Subcutaneous abdominal adipose tissue (tissue), 5 donors: Measurements from ENCODE around the gene NUP107.

Experiments
- H3K27ac ChIP-seq: one replicate; pipeline ENCODE4 v1.7.0; 2013; ENCODE audit warnings: low read depth, mild to moderate bottlenecking, inconsistent platforms, low read length, moderate library complexity
- H3K27me3 ChIP-seq, 5 donors: one replicate each; pipeline ENCODE4 v1.7.0; 2013; ENCODE audit warnings: low read length in 5 of 5, inconsistent platforms in 1 of 5; ENCODE audit not compliant: control insufficient read depth in 5 of 5, insufficient read depth in 4 of 5
- H3K36me3 ChIP-seq, 5 donors: one replicate each; pipeline ENCODE4 v1.7.0; 2013; ENCODE audit warnings: low read length in 5 of 5; ENCODE audit not compliant: control insufficient read depth in 5 of 5, insufficient read depth in 5 of 5
- H3K4me1 ChIP-seq, 5 donors: one replicate each; pipeline ENCODE4 v1.7.0; 2013; ENCODE audit warnings: low read length in 5 of 5, mild to moderate bottlenecking in 3 of 5, moderate library complexity in 1 of 5; ENCODE audit not compliant: control insufficient read depth in 5 of 5, insufficient read depth in 5 of 5
- H3K4me3 ChIP-seq, 5 donors: one replicate each; pipeline ENCODE4 v1.7.0; 2013; ENCODE audit warnings: low read length in 5 of 5, low read depth in 1 of 5
- H3K9ac ChIP-seq, 5 donors: one replicate each; pipeline ENCODE4 v1.7.0; 2013; ENCODE audit warnings: low read length in 5 of 5, mild to moderate bottlenecking in 4 of 5, moderate library complexity in 3 of 5
- H3K9me3 ChIP-seq, 5 donors: one replicate each; pipeline ENCODE4 v1.7.0; 2013; ENCODE audit warnings: low read length in 5 of 5; ENCODE audit not compliant: control insufficient read depth in 5 of 5
- donor health status: healthy.
- donor health status: healthy.
- donor health status: healthy.
- donor health status: healthy.
- donor health status: healthy.

Gene NUP107

DNA sequence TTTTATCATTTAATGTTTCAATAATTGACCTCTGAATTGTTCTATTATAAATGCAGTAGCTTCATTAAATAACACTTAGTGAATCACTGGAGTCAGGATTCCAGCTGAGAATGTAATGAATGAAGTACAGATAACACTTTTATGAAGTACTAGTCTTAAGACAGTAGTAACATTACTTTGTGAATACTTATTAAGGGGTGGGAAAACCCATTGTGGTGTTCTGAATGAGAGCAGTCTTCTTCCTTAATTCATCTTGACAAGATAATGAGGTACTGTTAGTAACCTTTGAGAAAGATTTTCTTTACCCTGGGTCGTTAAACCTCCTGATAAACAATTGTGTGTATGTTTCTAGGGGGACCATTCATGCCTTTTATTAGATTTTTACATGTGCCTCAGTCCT is 12.7 kb downstream of the NUP107 start:
- Histone ChIP-seq H3K27me3 (no peaks in the 10 kb centered on the region), H3K9ac (no peak overlapping the region), H3K9me3 (no peaks in the 10 kb centered on the region), H3K27ac (no peak overlapping the region), H3K4me3 (no peak overlapping the region), H3K4me1 (no peaks in the 10 kb centered on the region), H3K36me3 (peaks cover 34 to 74% (median 54%) of the 10 kb centered on the region in 5 donors)

DNA sequence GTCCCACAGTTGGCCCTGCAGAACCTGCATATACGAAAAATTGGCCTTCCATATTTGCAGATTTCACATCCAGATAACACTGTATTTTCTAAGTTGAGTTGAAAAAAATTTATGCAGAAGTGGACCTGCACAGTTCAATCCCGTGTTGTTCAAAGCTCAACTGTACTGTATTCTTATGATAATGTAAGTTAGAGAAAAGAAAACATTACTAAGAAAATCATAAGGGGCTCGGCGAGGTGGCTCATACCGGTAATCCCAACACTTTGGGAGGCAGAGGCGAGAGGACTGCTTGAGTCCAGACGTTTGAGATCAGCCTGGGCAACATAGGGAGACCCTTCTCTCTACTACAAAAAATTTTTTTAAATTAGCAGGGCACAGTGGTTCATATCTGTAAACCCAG is 41.0 kb downstream of the NUP107 start:
- Histone ChIP-seq H3K36me3 (peaks cover 24 to 54% (median 39%) of the 10 kb centered on the region in 5 donors), H3K9me3 (no peaks in the 10 kb centered on the region), H3K4me3 (no peak overlapping the region), H3K4me1 (no peaks in the 10 kb centered on the region), H3K9ac (no peak overlapping the region), H3K27ac (no peak overlapping the region), H3K27me3 (no peaks in the 10 kb centered on the region)

DNA sequence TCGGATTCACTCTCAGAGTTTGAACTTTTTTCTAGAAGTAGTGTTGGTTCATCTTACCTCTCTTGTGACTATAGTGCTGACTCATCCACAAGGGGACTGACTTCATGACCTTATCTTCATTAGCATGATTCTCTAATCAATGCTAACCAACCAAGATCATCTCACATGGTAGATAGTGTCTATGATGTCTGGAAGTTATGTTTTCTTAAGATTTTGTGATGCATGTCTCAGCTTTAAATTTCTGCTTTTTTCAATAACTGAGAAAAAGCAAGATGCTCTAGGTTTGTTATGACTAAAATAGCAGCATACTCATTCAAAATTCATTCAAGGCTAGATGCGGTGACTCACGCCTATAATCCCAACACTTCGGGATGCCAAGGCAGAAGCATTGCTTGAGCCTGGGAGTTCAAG is 46.9 kb downstream of the NUP107 start:
- no peaks in the 10 kb centered on the region for H3K9me3 ChIP-seq
- H3K27me3 ChIP-seq = no peaks in the 10 kb centered on the region
- H3K4me1 ChIP-seq = no peaks in the 10 kb centered on the region
- H3K36me3 ChIP-seq = peaks cover 36 to 62% (median 46%) of the 10 kb centered on the region in 5 donors
- H3K9ac ChIP-seq = no peak overlapping the region
- H3K4me3 ChIP-seq = no peak overlapping the region
- no peak overlapping the region for H3K27ac ChIP-seq

DNA sequence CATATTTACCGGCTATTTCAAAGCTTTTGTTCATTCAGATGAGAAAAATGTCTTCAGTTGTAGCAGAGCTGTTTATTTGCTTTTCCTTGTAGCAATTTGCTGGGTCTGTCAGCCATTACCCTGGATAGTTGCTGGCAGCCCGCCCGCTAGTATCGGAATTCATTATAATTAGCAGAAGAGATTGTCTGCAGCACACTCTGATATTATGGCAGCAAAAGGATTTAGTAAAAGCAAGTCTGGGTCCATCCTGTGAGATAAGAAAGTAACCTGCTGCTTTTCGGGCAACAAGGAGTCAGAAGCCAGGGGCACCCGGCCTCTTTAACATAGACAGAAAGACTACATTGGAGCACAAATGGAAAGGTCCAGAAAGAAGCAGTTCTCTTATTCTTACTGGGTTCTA is 53.1 kb downstream of the NUP107 start:
- Histone ChIP-seq H3K4me1 (no peaks in the 10 kb centered on the region), H3K4me3 (no peak overlapping the region), H3K9ac (no peak overlapping the region), H3K27me3 (no peaks in the 10 kb centered on the region), H3K36me3 (peaks cover 26 to 46% (median 27%) of the 10 kb centered on the region in 5 donors), H3K9me3 (no peaks in the 10 kb centered on the region), H3K27ac (no peak overlapping the region)

DNA sequence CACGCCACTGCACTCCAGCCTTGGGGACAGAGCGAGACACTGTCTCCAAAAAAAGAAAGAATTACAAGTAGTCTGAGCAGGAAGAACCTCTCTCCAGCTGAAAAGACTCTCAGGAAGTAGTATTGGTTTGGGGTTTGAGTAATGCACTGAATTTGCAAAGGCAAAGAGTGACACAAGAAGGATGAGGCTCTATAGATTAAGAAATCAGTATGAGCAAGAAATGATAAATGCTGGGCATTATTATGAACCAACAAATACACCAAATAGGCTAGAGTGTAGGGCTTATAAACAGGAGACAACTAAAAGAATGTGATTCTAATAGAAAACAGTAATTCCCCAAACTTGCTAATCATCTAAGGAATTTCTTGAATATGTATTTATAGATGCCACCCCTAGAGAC is 56.6 kb downstream of the NUP107 start:
- Histone ChIP-seq H3K27me3 (peaks cover 0 to 3% (median 0%) of the 10 kb centered on the region in 5 donors), H3K4me3 (no peak overlapping the region), H3K9ac (no peak overlapping the region), H3K9me3 (no peaks in the 10 kb centered on the region), H3K4me1 (peaks cover 3 to 22% (median 22%) of the 10 kb centered on the region in 5 donors), H3K27ac (no peak overlapping the region), H3K36me3 (peaks cover 8 to 19% (median 14%) of the 10 kb centered on the region in 5 donors)

DNA sequence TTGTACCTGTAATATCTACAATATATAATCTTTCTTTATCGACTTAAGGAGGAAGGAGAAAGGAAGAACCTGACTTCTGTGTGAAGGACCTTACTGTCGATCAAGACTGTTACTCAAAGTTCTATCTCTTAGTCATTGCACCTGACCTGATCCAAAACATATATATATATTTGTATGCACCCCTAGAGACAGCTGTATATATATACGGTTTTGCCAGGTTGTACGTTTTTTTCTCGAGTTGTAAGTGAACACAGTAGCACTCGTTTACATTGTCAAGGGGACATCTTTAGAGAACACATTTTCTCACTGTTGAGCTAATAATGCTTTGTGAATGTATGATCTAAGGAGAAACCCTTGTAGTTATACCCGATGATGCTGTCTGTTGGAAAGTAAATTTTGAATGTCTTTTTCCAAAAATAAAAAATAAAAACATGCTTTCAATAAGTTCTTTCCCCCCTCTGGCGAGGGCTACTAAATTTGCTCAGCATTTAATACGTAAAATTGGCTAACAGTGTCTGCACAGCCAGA is 58.7 kb downstream of the NUP107 start:
- H3K36me3 ChIP-seq = peaks cover 6 to 10% (median 10%) of the 10 kb centered on the region in 5 donors
- peaks cover 0 to 3% (median 0%) of the 10 kb centered on the region in 5 donors for H3K27me3 ChIP-seq
- no peaks in the 10 kb centered on the region for H3K9me3 ChIP-seq
- peaks cover 3 to 25% (median 22%) of the 10 kb centered on the region in 5 donors for H3K4me1 ChIP-seq
- peak overlapping the region; percentile 82 to 98 (median 95) for H3K4me3 ChIP-seq
- H3K9ac ChIP-seq = peak overlapping the region; percentile 74 to 92 (median 78)
- peak overlapping the region; percentile 80 for H3K27ac ChIP-seq

DNA sequence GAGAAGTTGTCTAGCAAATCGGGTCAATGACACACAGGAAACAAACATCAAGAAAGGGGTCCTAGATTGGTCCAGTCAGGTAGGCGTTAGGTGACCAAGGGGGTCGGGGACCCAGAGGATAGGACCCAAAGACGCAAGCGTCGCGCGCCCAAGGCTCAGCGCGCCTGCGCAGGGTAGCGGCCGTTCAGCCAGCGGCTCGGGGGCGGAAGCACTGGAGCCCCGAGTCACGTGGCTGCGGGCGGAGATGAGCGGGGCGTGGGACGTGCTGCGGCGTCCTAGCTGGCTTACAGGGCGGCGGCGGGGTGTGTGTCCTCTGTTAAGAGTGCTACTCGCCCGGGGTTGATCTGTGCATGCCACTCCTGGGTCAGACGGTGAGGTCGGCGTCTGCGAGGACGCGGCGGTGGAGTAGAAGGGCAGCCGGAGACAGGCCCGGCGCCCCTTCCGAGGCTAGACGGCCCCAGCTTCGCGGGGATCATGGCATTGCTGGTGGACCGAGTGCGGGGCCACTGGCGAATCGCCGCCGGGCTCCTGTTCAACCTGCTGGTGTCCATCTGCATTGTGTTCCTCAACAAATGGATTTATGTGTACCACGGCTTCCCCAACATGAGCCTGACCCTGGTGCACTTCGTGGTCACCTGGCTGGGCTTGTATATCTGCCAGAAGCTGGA is 59.3 kb downstream of the NUP107 start, which contains the start of gene SLC35E3:
SLC35E3 (plus strand) TSS at position 273 of the 668 bp plus-strand sequence; CDS start at position 475, 202 bp downstream.
- H3K9me3 ChIP-seq = no peaks in the 10 kb centered on the region
- H3K36me3 ChIP-seq = peaks cover 6 to 12% (median 10%) of the 10 kb centered on the region in 5 donors
- peaks cover 3 to 25% (median 22%) of the 10 kb centered on the region in 5 donors for H3K4me1 ChIP-seq
- H3K27me3 ChIP-seq = peaks cover 0 to 3% (median 0%) of the 10 kb centered on the region in 5 donors
- peak within 1 kb of the TSS; percentile 74 to 92 (median 78) for H3K9ac ChIP-seq
- peak within 1 kb of the TSS; percentile 82 to 98 (median 95) for H3K4me3 ChIP-seq
- peak within 1 kb of the TSS; percentile 80 for H3K27ac ChIP-seq

DNA sequence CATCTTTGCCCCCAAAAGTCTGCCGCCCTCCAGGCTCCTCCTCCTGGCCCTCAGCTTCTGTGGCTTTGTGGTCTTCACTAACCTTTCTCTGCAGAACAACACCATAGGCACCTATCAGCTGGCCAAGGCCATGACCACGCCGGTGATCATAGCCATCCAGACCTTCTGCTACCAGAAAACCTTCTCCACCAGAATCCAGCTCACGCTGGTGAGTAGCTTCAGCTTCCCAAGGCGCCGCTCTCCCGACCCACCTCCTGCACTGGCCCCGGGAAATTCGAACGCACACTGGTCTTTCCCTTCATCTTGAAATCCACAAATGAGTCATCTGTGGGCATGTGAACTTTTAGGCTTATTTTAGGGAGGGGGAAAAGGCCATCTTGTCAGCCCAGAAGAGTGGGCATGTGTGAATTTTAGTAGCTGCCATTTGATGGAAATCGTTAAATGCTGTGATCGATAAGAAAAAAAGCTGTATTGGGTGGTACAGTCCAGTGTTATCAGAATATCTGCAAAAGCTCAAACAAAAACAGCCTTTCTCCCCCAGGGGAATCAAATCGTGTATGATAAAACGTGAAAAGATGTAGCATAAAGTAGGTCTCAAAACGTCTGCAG is 59.9 kb downstream of the NUP107 start:
- Histone ChIP-seq H3K27ac (peak overlapping the region; percentile 80), H3K27me3 (peaks cover 0 to 3% (median 0%) of the 10 kb centered on the region in 5 donors), H3K9ac (peak overlapping the region; percentile 59 to 92 (median 78)), H3K9me3 (no peaks in the 10 kb centered on the region), H3K4me1 (peaks cover 3 to 25% (median 22%) of the 10 kb centered on the region in 5 donors), H3K4me3 (peak overlapping the region; percentile 82 to 98 (median 95)), H3K36me3 (peaks cover 2 to 11% (median 8%) of the 10 kb centered on the region in 5 donors)

DNA sequence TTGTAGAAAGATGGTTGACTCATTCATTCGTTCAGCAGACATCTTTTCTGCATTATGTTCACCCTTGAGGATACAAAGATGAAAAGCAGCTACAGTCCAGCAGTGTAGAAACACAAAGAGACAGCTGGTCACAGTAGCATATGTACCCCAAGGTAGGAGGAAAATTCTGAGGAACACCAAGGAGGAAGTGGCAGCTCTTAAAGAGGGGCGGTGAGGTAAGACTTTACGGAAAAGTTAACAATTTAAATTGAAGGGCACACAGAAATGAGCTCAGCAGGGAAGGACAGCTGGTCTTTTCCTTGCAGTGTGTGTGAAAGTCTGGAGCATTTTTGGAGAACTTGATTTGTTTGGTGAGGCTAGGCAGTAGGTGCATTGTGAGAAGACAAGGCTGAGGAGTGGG is 62.7 kb downstream of the NUP107 start:
- H3K9me3 ChIP-seq = no peaks in the 10 kb centered on the region
- peaks cover 3 to 25% (median 22%) of the 10 kb centered on the region in 5 donors for H3K4me1 ChIP-seq
- peaks cover 0 to 3% (median 0%) of the 10 kb centered on the region in 5 donors for H3K27me3 ChIP-seq
- H3K27ac ChIP-seq = no peak overlapping the region
- no peak overlapping the region for H3K4me3 ChIP-seq
- H3K9ac ChIP-seq = no peak overlapping the region
- H3K36me3 ChIP-seq = peaks cover 5 to 17% (median 11%) of the 10 kb centered on the region in 5 donors

DNA sequence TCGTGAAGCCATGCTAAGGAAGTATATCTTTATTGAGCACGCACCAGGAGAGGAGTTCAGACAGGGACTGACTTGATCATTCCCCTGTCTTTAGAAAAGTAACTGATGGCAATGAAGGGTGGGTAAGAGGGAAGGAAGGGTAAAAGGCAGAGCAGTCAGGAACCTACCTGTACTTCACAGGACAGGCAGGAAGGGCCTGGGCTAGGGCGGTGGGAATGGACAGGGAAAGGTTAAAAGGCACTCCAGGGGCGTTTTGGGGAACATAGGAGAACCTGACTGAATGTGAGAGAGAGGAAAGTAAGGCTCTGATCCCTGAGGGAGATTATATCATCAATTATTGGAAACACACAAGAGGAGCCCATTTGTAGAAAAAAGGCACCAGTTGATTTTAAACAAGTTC is 63.1 kb downstream of the NUP107 start:
- peaks cover 7 to 21% (median 13%) of the 10 kb centered on the region in 5 donors for H3K36me3 ChIP-seq
- peaks cover 0 to 3% (median 0%) of the 10 kb centered on the region in 5 donors for H3K27me3 ChIP-seq
- H3K9me3 ChIP-seq = no peaks in the 10 kb centered on the region
- H3K9ac ChIP-seq = no peak overlapping the region
- peaks cover 3 to 25% (median 22%) of the 10 kb centered on the region in 5 donors for H3K4me1 ChIP-seq
- no peak overlapping the region for H3K27ac ChIP-seq
- H3K4me3 ChIP-seq = no peak overlapping the region
